ENCODE results near the gene TM9SF2.

Gene TM9SF2

GRCh38 chr13:99527301-99527700, 26.0 kb downstream of the TM9SF2 start:
- DNase-seq (ENCODE audit: low read depth in 2 of 2) = no peak

GRCh38 chr13:99528547-99528946, 27.3 kb downstream of the TM9SF2 start:
- no peak overlapping the region for H3K4me3 ChIP-seq (replicated peaks in 1 of 2; ENCODE audit: low read depth in 2 of 2, low read length in 2 of 2)
- TF ChIP-seq CTCF (IDR thresholded peaks at IDR 0.05; ENCODE audit: low read depth, low read length) = no peak
- DNase-seq (ENCODE audit: low read depth in 2 of 2) = no peak

More at GRCh38 chr13:99527301-99527700, 26.0 kb downstream of the TM9SF2 start:
- no peak overlapping the region for H3K4me3 ChIP-seq (replicated peaks in 1 of 2; ENCODE audit: low read depth in 2 of 2, low read length in 2 of 2)
- TF ChIP-seq CTCF (IDR thresholded peaks at IDR 0.05; ENCODE audit: low read depth, low read length) = no peak

- no peak overlapping the region for H3K4me3 ChIP-seq (replicated peaks in 1 of 2; ENCODE audit: low read depth in 2 of 2, low read length in 2 of 2)
- DNase-seq (ENCODE audit: low read depth in 2 of 2) = no peak
- TF ChIP-seq CTCF (IDR thresholded peaks at IDR 0.05; ENCODE audit: low read depth, low read length) = no peak
Measured at GRCh38 chr13:99536023-99536422, 34.8 kb downstream of the TM9SF2 start.

- TF ChIP-seq CTCF (IDR thresholded peaks at IDR 0.05; ENCODE audit: low read depth, low read length) = no peak
- H3K4me3 ChIP-seq (replicated peaks in 1 of 2; ENCODE audit: low read depth in 2 of 2, low read length in 2 of 2) = no peak overlapping the region
- no peak for DNase-seq (ENCODE audit: low read depth in 2 of 2)
Measured at GRCh38 chr13:99540530-99540929, 39.3 kb downstream of the TM9SF2 start.

GRCh38 chr13:99542788-99543406, 41.6 kb downstream of the TM9SF2 start:
- no peak for TF ChIP-seq CTCF (IDR thresholded peaks at IDR 0.05; ENCODE audit: low read depth, low read length)
- no peak for DNase-seq (ENCODE audit: low read depth in 2 of 2)
- no peak overlapping the region for H3K4me3 ChIP-seq (replicated peaks in 1 of 2; ENCODE audit: low read depth in 2 of 2, low read length in 2 of 2)

GRCh38 chr13:99545361-99545760, 44.1 kb downstream of the TM9SF2 start:
- DNase-seq (ENCODE audit: low read depth in 2 of 2) = no peak
- TF ChIP-seq CTCF (IDR thresholded peaks at IDR 0.05; ENCODE audit: low read depth, low read length) = no peak
- H3K4me3 ChIP-seq (replicated peaks in 1 of 2; ENCODE audit: low read depth in 2 of 2, low read length in 2 of 2) = no peak overlapping the region

- DNase-seq (ENCODE audit: low read depth in 2 of 2) = no peak
- no peak overlapping the region for H3K4me3 ChIP-seq (replicated peaks in 1 of 2; ENCODE audit: low read depth in 2 of 2, low read length in 2 of 2)
- no peak for TF ChIP-seq CTCF (IDR thresholded peaks at IDR 0.05; ENCODE audit: low read depth, low read length)
Measured at GRCh38 chr13:99545979-99546378, 44.7 kb downstream of the TM9SF2 start.

Measured in cardiac fibroblast (primary cell).